ENCODE data around the gene SDR42E1. TPM values are rescaled to one million over a fixed set of nuclear protein-coding genes. Genes with fewer than 3 reads are reported as not detected.

Gene SDR42E1
- total RNA-seq, 1 donor, result 1.4 TPM

- no peaks in the 10 kb centered on the region for H3K79me2 ChIP-seq (ENCODE audit: insufficient read depth, low read length)
- no peaks in the 10 kb centered on the region for H3K27me3 ChIP-seq (ENCODE audit: insufficient read depth, low read length)
- H2AFZ ChIP-seq (ENCODE audit: low read length), result no peak overlapping the region
- H3K4me3 ChIP-seq (ENCODE audit: insufficient read depth, low read length), result no peak overlapping the region
- H3K4me1 ChIP-seq (ENCODE audit: insufficient read depth, low read length), result no peaks in the 10 kb centered on the region
- no peaks in the 10 kb centered on the region for H3K36me3 ChIP-seq (ENCODE audit: insufficient read depth, low read length)
- H3K9me3 ChIP-seq (ENCODE audit: low read depth, low read length), result no peaks in the 10 kb centered on the region
- no peak for TF ChIP-seq CTCF (IDR thresholded peaks at IDR 0.05; ENCODE audit: extremely low read depth, low read depth, low read length)
- no peak overlapping the region for H3K4me2 ChIP-seq (ENCODE audit: insufficient read depth, low read length)
- no peak for DNase-seq (ENCODE audit: insufficient read length, low spot score, missing footprints)
- no peak overlapping the region for H3K27ac ChIP-seq (ENCODE audit: low read depth, low read length)
- no peaks in the 10 kb centered on the region for H4K20me1 ChIP-seq (ENCODE audit: insufficient read depth, low read length)
Measured at GRCh38 chr16:81956213-81956948, 54.9 kb downstream of the SDR42E1 start.

GRCh38 chr16:81951564-81951963, 59.7 kb downstream of the SDR42E1 start:
- Histone ChIP-seq H3K27me3 (ENCODE audit: insufficient read depth, low read length) (no peaks in the 10 kb centered on the region), H4K20me1 (ENCODE audit: insufficient read depth, low read length) (no peaks in the 10 kb centered on the region), H3K36me3 (ENCODE audit: insufficient read depth, low read length) (no peaks in the 10 kb centered on the region), H3K9me3 (ENCODE audit: low read depth, low read length) (no peaks in the 10 kb centered on the region), H3K4me2 (ENCODE audit: insufficient read depth, low read length) (no peak overlapping the region), H3K4me3 (ENCODE audit: insufficient read depth, low read length) (no peak overlapping the region), H3K79me2 (ENCODE audit: insufficient read depth, low read length) (no peaks in the 10 kb centered on the region), H3K4me1 (ENCODE audit: insufficient read depth, low read length) (no peaks in the 10 kb centered on the region), H3K27ac (ENCODE audit: low read depth, low read length) (no peak overlapping the region), H2AFZ (ENCODE audit: low read length) (no peak overlapping the region)
- no peak for TF ChIP-seq CTCF (IDR thresholded peaks at IDR 0.05; ENCODE audit: extremely low read depth, low read depth, low read length)
- DNase-seq (ENCODE audit: insufficient read length, low spot score, missing footprints), result no peak

GRCh38 chr16:81946206-81946605, 65.1 kb downstream of the SDR42E1 start:
- no peaks in the 10 kb centered on the region for H4K20me1 ChIP-seq (ENCODE audit: insufficient read depth, low read length)
- no peaks in the 10 kb centered on the region for H3K36me3 ChIP-seq (ENCODE audit: insufficient read depth, low read length)
- peak overlapping the region; percentile 79 for H3K27ac ChIP-seq (ENCODE audit: low read depth, low read length)
- H3K4me3 ChIP-seq (ENCODE audit: insufficient read depth, low read length), result peak overlapping the region; percentile 47
- no peak for DNase-seq (ENCODE audit: insufficient read length, low spot score, missing footprints)
- peak overlapping the region; percentile 69 for H3K4me2 ChIP-seq (ENCODE audit: insufficient read depth, low read length)
- H3K27me3 ChIP-seq (ENCODE audit: insufficient read depth, low read length), result no peaks in the 10 kb centered on the region
- no peaks in the 10 kb centered on the region for H3K79me2 ChIP-seq (ENCODE audit: insufficient read depth, low read length)
- H3K4me1 ChIP-seq (ENCODE audit: insufficient read depth, low read length), result peaks cover 18% of the 10 kb centered on the region
- no peaks in the 10 kb centered on the region for H3K9me3 ChIP-seq (ENCODE audit: low read depth, low read length)
- peak overlapping the region; percentile 57 for H2AFZ ChIP-seq (ENCODE audit: low read length)
- no peak for TF ChIP-seq CTCF (IDR thresholded peaks at IDR 0.05; ENCODE audit: extremely low read depth, low read depth, low read length)

GRCh38 chr16:81945665-81946064, 65.6 kb downstream of the SDR42E1 start:
- Histone ChIP-seq H3K9me3 (ENCODE audit: low read depth, low read length) (no peaks in the 10 kb centered on the region), H4K20me1 (ENCODE audit: insufficient read depth, low read length) (no peaks in the 10 kb centered on the region), H2AFZ (ENCODE audit: low read length) (peak overlapping the region; percentile 57), H3K4me2 (ENCODE audit: insufficient read depth, low read length) (peak overlapping the region; percentile 69), H3K36me3 (ENCODE audit: insufficient read depth, low read length) (no peaks in the 10 kb centered on the region), H3K27me3 (ENCODE audit: insufficient read depth, low read length) (no peaks in the 10 kb centered on the region), H3K4me3 (ENCODE audit: insufficient read depth, low read length) (peak overlapping the region; percentile 47), H3K79me2 (ENCODE audit: insufficient read depth, low read length) (no peaks in the 10 kb centered on the region), H3K27ac (ENCODE audit: low read depth, low read length) (peak overlapping the region; percentile 79), H3K4me1 (ENCODE audit: insufficient read depth, low read length) (peaks cover 21% of the 10 kb centered on the region)
- no peak for TF ChIP-seq CTCF (IDR thresholded peaks at IDR 0.05; ENCODE audit: extremely low read depth, low read depth, low read length)
- DNase-seq (ENCODE audit: insufficient read length, low spot score, missing footprints), result no peak
